Measurements from ENCODE around the gene RIBC1. TPM values are rescaled to one million over a fixed set of nuclear protein-coding genes. Genes with fewer than 3 reads are reported as not detected.

The RIBC1 gene
- total and polyA plus RNA-seq, 10 donors: 0.34 to 1.4 (median 0.83) TPM; not detected in 1

- no peaks in the 10 kb centered on the region for H3K9me3 ChIP-seq
- H3K4me3 ChIP-seq: no peak overlapping the region
- DNase-seq: no peak
- TF ChIP-seq CTCF (IDR thresholded peaks at IDR 0.05 in 8 of 11, conservative IDR thresholded peaks at IDR 0.05 in 3 of 11) (no peak), POLR2A (IDR thresholded peaks at IDR 0.05) (no peak), POLR2AphosphoS5 (IDR thresholded peaks at IDR 0.05) (no peak)
- peaks cover 0 to 37% (median 0%) of the 10 kb centered on the region in 7 donors for H3K27me3 ChIP-seq (replicated peaks in 1 of 7)
- H3K27ac ChIP-seq: no peak overlapping the region
- intact Hi-C loops (cut with DNase I; ENCODE audit: low total_unique reads): no loop called here
- WGBS, 5 donors: 51 to 73% (median 59%) methylated on average over 2 of the region's 2 CpGs
- no peaks in the 10 kb centered on the region for H3K4me1 ChIP-seq
- H3K36me3 ChIP-seq: no peaks in the 10 kb centered on the region
Observed at GRCh38 chrX:53476371-53476770, 53.7 kb downstream of the RIBC1 start.

- intact Hi-C loops (cut with DNase I; ENCODE audit: low total_unique reads): no loop called here
Observed at GRCh38 chrX:53479301-53479700, 56.6 kb downstream of the RIBC1 start.

More at GRCh38 chrX:53479301-53479700, 56.6 kb downstream of the RIBC1 start:
- TF ChIP-seq POLR2AphosphoS5 (IDR thresholded peaks at IDR 0.05): no peak
- TF ChIP-seq POLR2A (IDR thresholded peaks at IDR 0.05): no peak
- no peak for TF ChIP-seq CTCF (IDR thresholded peaks at IDR 0.05 in 8 of 11, conservative IDR thresholded peaks at IDR 0.05 in 3 of 11)
- Histone ChIP-seq H3K4me3 (no peak overlapping the region), H3K27ac (no peak overlapping the region), H3K9me3 (no peaks in the 10 kb centered on the region), H3K36me3 (no peaks in the 10 kb centered on the region), H3K4me1 (no peaks in the 10 kb centered on the region), H3K27me3 (replicated peaks in 1 of 7) (peaks cover 0 to 30% (median 0%) of the 10 kb centered on the region in 7 donors)
- 73 to 95% (median 82%) methylated on average over 5 of the region's 5 CpGs for WGBS, 5 donors
- DNase-seq: no peak

Small RNAs within 50 kb of the gene (microRNA-seq; reads per million reads assigned to microRNA genes)
- gene MIR6857: 0 to 0.36 (median 0) reads per million in 3 donors

Small RNAs within 50 kb of the gene (small RNA-seq; reads per million reads assigned to genes)
- gene MIR6857: 0 to 0.38 (median 0.17) reads per million in 4 donors
- gene VTRNA3-1P: 0 to 0.07 (median 0) reads per million in 4 donors

Other genes with a start within 250 kb of the RIBC1 start
- gene KDM5C, start 197.7 kb upstream of the RIBC1 start, total RNA-seq: 100 to 1,000 TPM in 5 of 7 donors, 10 to 100 TPM in 2; 96.6 to 165 (median 140) TPM
- gene KDM5C, start 197.7 kb upstream of the RIBC1 start, polyA plus RNA-seq: 10 to 100 TPM; 10.4 to 35.3 (median 16.9) TPM
- gene IQSEC2, start 141.3 kb upstream of the RIBC1 start, total RNA-seq: 10 to 100 TPM in 4 of 7 donors, 1 to 10 TPM in 3; 6.8 to 15.7 (median 10.5) TPM
- 1 to 10 TPM; 5.2 to 8.0 (median 5.5) TPM for gene IQSEC2, start 141.3 kb upstream of the RIBC1 start, polyA plus RNA-seq
- gene SMC1A, start 219 bp upstream of the RIBC1 start, total RNA-seq: 10 to 100 TPM; 42.9 to 77.5 (median 71.7) TPM
- gene SMC1A, start 219 bp upstream of the RIBC1 start, polyA plus RNA-seq: 1 to 10 TPM; 5.6 to 7.6 (median 7.0) TPM
- gene HSD17B10, start 11.5 kb downstream of the RIBC1 start, total RNA-seq: 10 to 100 TPM; 41.9 to 54.9 (median 46.9) TPM
- 10 to 100 TPM; 49.7 to 67.7 (median 60.1) TPM for gene HSD17B10, start 11.5 kb downstream of the RIBC1 start, polyA plus RNA-seq